Stimulated activated CD4-positive, alpha-beta T cell treated with anti-CD3 and anti-CD28 coated beads, TNF-alpha, amount 100 ng/mL, for 48 hours (primary cell): ENCODE measurements around the gene FNBP1.

Experiments
- DNase-seq, 3 donors: peaks; one replicate each; pipeline ENCODE4 v3.0.0-alpha.2; 2020; ENCODE audit warnings: low read depth in 3 of 3

FNBP1 gene

DNA sequence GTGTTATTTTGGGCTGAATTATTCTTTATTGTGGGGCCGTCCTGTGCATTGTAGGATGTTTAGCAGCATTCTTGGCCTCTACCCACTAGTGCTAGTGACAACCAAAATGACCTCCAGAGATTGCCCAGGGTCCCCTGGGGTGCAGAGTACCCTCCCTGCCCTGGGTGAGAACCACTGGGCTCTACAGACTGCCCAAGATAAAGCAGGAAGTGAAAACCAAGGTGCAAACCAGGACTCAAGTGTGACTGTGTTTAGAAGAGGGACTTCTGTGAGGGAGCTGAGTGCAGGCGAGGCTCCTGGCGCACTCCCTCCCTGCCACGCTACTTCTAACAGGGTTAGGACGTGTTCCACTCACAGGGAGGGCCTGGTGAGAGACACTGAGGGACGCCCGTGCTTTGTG is 166.2 kb downstream of the FNBP1 start:
- no peak for DNase-seq

DNA sequence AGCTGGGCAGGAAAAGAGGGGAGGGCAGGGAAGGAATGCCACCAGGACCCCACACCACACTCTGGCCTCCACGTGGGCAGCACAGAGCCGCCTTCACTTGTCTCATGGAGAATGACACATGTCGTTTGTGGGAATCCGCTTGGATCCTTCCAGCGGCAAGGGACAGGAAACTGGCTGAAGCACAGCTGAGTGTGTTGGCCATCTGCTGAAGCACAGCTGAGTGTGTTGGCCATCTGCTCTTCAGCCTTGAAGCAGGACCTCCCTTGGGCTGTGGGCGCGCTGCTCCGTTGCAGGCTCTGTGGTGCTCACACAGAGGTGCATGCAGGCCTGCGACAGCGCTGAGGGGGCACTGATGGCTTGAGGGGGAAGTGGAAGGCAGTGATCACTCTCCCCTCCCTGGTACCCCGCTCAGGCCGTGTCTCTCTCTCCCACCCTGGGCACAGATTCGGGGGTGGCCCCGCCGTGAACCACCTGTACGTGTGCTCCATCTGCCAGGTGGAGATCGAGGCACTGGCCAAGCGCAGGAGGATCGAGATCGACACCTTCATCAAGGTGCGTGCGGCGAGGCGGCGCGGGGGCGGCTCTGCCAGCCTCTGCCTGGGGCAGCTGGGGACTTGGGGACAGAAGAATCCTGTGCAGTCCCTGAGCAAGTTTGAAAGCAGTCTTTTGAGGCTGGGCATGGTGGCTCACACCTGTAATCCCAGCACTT is 167.1 kb downstream of the FNBP1 start:
- no peak for DNase-seq

DNA sequence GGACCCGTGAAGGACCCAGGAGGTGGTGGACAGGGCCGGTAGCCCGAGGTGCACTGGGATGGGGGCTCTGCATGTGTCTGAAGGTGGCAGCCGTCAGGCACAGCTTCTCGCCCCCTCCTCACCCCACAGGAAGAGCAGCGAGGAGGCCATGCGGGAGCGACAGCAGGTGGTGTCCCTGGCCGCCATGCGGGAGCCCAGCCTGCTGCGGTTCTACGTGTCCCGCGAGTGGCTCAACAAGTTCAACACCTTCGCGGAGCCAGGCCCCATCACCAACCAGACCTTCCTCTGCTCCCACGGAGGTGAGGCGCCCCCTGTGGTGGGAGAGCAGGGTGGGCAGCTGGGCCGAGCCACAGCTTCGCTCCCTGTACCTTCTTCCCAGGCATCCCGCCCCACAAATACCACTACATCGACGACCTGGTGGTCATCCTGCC is 167.8 kb downstream of the FNBP1 start:
- no peak for DNase-seq

DNA sequence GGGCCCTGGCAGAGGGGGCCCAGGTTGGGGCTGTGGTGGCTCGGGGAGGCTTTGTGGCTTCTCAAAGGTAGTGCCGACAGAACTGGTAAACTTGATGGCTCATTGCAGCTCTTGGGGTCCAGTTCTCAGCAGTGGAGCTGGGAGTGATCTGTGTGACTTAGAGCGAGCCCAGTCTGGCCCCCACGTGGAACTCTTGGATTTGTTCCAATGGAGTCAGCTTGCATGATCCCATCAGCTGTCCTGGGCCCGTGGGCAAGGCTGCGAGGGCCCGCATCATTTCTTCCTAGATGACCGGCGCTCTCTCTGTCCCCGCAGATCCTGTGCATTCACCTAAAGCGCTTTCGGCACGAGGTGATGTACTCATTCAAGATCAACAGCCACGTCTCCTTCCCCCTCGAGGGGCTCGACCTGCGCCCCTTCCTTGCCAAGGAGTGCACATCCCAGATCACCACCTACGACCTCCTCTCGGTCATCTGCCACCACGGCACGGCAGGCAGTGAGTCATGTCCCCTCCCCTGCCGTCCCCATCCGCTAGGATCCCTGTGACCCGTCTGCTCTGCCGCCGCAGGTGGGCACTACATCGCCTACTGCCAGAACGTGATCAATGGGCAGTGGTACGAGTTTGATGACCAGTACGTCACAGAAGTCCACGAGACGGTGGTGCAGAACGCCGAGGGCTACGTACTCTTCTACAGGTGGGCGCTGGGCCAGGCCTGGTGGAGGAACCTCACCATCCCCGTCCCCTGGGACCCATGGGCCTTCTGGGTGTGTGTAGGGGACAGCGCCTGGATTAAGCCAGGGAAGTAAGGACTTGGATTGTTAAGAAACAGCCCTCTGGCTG is 168.5 kb downstream of the FNBP1 start:
- no peak for DNase-seq

DNA sequence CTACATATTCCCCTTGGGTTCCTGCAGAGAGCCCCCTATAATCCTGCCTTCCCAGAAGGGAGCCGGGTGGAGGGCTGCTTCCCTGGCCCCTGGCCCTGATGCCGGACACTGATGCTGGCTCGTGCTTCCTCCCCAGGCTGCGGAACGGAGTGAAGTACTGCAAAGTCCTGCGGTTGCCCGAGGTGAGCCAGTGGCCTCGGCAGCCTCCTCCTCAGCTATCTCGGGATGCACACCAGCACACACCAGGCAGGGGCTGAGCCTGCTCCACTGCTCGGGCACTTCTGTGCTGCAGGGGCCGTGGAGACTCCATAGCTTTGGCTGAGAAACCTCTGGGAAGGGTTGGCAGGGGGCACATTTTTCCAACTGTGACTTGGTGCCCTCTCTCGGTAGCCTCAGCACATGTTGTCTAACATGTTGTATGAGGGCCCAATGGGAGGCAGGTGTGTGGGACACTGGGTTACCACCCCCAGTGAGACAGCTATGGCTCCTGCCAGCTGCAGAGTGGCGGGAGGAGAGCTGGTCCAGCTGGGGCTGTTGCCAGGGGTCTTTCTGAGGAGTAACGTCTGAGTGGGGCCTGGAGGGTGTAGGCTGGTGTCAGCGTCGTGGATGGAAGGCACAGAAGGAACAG is 169.3 kb downstream of the FNBP1 start:
- no peak for DNase-seq

DNA sequence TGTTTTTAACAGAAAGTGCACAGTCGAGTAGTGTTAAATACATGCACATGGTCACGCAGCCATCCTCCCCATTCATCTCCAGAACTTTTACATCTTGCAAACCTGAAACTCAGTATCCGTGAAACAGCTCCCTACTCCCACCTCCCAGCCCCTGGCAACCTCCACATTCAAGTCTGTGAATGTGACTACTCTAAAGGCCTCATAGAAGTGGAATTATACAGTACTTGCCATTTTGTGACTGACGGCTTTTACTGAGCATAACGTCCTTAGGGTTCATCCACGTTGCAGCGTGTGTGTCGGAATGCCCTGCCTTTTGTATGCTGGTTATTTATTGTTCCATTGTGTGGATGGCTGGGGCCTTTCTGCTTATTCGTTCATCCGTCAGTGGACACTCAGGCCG is 171.9 kb downstream of the FNBP1 start:
- DNase-seq: no peak

DNA sequence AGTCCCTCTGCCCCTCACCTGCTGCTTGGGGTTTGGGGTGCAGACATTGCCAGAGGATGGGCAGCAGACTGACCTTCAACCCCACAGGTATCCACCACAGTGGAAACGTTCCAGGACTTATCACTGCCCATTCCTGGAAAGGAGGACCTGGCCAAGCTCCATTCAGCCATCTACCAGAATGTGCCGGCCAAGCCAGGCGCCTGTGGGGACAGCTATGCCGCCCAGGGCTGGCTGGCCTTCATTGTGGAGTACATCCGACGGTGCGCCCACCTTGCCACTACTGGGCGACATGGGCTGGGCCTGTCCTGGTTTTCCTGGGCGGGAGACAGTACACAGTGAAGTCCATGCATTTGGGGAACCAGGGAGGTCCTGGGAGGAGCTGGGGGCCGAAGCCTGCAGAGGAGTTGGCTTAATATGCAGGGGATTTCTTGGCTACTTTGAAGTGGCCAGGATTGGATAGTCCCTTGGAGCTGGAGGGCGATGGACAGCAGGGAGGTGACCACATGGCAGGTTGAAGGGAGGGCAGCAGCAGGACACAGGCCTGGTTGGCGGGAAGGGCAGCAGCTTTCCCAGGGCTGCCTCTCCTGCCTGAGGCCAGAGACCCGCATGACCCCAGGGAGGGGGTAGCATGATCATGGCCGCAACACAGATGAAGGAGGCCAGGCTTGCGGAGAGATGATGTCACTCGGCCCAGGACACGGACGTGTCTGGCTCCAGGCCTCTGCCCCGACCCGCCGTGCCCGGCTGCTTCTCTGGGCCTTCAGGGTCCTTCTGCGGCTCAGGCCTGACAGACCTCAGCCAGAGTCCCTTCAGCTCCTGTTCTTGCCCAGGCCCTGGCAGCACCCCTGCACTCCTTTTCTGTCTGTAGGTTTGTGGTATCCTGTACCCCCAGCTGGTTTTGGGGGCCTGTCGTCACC is 173.1 kb downstream of the FNBP1 start:
- DNase-seq: no peak

DNA sequence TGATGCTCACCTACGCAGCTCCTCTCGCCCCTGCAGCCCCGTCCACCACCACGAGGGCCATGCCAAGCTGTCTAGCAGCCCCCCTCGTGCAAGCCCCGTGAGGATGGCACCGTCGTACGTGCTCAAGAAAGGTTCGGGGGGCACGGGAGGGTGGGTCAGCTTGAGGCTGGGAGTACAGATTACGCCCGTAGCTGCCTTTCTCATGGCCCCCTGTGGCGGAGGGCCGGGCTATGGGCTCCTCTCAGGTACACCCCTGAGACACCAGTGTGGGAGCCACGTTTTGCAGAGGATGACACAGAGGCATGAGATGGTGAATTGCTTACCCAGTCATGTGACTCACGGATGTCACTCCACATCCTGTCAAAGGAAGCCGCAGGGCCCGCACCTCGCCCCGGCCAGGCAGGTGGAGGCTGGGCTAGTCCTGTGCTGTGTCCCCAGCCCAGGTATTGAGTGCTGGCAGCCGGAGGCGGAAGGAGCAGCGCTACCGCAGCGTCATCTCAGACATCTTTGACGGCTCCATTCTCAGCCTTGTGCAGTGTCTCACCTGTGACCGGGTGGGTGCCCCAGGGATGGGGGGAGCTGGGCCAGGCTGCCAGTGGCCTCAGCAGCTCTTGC is 174.0 kb downstream of the FNBP1 start:
- DNase-seq: peak in 2 of 3 donors; percentile 76 to 81

DNA sequence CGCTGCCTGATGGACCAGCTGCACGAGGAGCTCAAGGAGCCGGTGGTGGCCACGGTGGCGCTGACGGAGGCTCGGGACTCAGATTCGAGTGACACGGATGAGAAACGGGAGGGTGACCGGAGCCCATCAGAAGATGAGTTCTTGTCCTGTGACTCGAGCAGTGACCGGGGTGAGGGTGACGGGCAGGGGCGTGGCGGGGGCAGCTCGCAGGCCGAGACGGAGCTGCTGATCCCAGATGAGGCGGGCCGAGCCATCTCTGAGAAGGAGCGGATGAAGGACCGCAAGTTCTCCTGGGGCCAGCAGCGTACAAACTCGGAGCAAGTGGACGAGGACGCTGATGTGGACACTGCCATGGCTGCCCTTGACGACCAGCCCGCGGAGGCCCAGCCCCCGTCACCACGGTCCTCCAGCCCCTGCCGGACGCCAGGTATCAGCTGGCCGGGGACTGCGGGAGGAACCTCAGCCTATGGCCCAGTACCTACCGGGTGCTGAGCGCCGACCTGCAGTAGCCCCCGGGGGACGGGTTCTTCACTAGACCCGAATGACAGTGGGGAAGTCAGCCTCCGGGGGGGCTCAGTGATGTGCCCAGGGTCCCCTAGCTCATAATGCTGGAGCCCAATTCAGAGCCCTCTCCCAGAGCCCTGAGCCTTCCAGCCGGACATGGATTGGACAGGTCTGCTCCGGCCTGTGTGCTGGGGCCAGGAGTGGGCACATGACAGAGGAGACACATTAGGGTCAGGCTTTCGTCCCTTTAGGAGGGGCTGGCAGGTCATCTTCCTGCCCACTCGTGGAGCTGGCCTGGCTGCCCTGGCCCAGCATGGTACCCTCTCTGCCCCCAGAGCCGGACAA is 174.7 kb downstream of the FNBP1 start:
- DNase-seq: no peak

DNA sequence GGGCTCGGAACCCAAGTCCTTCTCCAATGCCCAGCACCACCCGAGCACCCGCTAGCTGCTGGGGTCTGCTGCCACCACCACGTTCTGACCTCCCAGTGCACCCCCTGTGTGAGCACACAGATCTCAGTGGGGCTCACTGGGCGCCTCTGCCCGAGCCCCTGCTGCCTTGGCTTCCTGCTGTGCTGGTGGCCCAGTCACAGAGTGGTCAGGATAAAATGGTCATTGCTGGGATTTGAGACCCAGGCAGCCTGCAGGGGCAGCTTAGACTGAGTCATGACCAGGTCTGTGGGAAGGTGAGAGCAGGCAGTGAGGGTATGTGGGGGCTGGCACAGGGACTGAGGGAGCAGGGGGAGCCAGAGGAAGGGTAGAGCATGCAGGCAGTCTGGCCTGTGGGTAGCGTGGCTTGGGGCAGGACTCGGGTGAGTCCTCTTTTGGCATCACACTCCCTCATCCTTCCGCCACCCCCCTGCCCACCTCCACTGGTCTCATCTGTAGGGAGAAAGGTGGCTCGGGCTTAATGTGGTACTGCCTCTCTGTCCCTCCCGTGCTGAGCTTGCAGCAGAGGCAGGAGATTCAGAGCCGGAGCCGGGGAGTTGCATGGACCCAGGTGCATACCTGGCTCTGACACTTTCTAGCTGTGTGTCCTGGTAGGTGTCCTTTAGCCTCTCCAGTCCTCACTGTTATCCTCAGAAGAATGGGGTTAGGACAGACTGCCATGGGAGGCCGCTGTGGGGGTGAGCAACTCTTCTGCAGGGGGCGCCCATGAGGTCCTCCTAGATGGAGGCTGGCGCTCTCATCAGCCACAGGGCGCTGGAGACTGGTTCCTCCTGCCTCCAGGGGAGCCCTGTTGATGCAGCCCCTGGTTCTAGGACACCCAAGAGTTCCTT is 175.6 kb downstream of the FNBP1 start:
- no peak for DNase-seq

DNA sequence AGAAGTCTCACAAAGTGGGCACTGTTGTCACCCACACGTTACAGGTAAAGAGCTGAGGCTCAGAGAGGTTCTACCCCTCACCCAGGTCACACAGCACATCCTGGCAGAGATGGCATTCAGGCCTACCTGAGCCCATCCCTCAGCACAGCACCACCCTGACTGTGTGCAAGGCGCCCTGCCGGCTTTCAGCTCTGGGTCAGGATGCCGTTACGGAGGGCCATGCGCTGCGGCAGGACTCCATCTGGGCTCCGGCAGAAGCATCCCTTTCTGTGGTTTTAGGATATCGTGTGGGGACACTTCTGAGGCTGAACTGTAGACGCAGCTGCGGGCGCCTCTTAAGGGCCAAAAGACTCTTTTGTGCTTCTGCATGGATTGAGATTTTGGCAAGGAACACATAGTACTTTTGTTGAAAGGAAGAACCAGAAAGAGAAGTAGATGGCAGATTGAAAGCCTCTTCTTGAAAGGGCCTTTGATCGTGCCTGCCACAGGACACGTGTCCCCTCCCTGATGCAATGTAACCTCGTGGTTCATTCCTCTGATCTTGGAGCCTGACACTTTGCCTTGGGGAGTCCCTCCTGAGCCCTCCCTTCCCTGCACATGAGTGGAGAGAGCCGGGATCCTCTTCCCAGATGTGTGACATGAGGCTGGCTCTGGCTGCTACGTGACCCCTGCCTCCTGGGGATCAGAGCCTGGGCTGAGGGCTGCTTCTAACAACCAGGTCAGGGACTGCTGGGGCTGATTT is 176.4 kb downstream of the FNBP1 start:
- no peak for DNase-seq

DNA sequence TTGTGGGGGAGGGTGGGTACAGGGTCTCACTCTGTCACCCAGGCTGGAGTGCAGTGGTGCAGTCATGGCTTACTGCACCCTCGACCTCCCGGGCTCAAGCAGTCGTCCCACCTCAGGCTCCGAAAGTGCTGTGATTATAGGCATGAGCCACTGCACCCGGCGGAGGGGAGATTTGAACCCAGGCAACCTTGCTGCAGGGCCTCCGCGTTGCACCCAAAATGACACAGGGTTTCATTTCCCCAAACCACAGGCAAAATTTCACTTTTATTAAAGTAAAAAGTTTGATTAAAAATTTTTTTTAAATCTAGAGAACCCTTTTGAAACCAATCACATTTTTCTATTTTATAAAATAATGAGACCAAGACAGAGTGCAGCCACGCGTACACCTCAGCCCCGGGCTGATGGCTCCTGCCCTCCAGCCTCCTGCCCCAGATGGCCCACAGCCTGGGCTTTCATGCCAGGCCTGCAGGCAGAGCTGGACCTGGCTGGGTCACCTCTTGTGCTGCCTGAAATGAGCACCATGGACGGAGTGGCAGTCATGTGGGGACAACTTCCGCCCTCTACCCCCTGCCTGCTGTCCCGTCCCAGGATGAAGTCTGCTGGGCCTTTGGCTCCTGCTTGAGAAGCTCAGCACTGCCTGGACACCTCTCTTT is 177.2 kb downstream of the FNBP1 start:
- no peak for DNase-seq

DNA sequence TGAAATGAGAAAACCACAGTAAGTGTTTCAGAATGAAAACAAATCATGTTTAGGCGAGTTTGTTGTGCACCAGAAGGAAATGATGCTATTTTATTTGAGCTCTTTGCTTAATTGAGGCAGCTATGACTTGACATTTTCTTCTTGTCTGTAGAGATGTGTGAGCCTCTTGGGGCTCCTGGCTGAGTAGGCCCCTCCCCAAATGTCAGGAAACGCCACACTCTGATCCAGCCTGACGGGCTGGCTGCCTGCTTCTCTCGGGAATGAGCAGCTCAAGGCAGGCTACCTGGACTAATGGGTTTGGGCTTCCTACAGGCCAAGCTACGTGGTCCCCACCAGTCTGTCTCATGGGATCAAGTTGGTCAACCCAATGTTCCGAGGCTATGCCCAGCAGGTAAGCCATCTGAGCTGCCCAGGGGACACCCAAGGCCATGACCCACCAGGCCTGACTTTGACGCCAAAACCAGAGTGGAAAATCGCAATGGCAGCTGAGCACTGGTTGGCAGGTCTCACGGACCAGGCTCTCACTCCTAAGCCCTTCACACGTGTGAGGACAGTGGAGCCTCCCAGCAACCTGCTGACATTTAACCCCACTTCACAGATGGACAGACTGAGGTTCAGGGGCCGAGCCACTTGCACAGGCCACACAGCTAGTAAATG is 177.9 kb downstream of the FNBP1 start:
- no peak for DNase-seq

DNA sequence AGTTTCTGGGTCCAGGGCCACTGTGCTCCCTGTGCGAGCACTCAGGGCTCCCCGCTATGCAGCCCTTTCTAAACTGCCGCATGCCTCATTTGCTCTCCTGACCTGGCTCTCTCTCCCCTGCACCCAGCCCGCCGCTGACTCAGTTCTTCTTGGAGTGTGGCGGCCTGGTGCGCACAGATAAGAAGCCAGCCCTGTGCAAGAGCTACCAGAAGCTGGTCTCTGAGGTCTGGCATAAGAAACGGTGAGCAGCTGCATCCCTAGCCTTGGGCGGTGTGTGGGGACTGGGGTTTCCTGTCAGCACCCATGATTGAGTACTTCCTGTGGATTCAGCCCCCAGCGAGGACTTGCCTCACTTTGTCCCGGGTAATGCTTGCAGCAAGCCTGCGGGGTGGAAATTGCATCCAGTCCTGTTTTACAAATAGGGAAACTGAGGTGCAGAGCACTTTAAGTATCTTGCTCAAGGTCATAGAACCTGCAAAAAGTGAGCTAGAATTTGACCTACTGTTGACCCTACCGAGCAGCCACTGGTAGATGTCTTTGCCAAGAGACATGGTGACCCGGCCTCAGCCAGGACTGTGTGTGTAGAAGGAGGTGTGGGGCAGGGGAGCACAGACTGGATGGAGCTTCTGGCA is 179.8 kb downstream of the FNBP1 start:
- peak in 1 of 3 donors; percentile 59 for DNase-seq

DNA sequence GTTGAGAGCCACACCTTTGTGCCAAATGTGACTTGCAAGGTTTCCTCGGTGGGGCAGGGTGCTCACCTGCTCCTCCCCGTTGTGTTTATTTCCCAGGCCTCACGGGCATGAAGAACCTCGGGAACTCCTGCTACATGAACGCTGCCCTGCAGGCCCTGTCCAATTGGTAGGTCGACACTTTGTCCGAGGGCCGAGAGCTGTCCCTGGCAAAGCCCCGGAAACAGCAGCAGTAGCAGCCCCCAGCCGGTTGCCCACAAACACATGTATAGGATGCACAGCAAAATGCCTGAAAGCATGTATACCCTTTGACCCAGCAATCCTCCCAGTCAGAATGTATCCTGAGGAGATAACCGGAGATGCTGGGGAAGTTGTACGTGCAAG is 181.6 kb downstream of the FNBP1 start:
- no peak for DNase-seq

DNA sequence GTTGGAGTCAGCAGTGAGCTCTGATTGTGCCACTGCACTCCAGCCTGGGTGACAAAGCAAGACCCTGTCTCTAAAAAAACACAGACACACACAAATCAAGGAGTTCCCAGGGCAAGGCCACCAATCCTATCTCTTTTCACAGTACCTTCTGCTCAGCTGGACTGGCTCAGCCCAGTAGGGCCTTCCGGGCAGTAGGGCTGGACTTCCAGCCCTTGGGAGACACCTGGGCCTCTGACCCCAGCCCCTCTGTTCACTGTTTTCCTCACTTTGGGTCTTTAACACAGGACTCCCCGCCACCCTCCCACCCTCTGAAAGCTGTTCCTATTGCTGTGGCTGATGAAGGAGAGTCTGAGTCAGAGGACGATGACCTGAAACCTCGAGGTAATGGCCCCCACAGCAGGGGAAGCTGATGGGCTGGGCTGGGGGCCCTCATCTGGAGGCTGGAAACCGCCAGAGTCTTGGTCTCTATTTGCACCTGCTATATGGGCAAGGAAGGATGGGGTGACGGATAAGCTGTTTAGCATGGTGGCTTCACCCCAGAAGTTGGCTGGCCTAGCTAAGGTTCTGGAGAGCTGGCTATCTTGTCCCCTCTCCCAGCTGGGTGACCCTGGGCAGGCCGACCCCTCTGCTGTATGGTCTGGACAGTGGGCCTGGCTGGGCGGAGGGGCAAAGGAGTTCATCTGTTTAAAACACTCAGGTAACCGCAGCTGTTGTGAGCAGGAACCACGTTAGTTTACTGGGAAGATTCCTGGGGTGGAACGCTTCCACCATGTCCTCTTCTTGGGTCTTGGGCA is 182.1 kb downstream of the FNBP1 start:
- DNase-seq: no peak
